GF-D8 (cell line): ENCODE measurements around the gene GJD3.

Experiments
- DNase-seq: peaks from one replicate; lab custom pipeline; 2025; lab: John Stamatoyannopoulos, UW

The GJD3 gene

DNA sequence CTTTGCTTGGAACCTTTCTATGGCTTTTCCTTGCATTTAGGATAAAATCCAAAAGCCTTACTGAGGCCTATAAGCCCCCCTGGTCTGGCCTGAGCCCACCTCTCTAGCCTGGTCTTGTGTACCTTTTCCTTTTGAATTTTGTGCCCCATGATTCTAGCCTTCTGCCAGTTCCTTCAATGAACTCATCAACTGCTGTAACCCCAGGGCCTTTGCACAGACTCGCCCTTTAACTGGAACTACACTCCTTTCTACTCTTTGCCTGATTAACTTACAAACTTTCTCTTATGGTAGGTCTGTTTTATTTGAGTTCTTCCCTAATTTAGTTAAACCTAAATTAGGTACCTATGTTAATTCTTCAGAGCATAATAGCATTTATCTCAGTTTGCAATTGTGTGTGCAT, 24.2 kb downstream of the GJD3 start:
- no peak for DNase-seq

DNA sequence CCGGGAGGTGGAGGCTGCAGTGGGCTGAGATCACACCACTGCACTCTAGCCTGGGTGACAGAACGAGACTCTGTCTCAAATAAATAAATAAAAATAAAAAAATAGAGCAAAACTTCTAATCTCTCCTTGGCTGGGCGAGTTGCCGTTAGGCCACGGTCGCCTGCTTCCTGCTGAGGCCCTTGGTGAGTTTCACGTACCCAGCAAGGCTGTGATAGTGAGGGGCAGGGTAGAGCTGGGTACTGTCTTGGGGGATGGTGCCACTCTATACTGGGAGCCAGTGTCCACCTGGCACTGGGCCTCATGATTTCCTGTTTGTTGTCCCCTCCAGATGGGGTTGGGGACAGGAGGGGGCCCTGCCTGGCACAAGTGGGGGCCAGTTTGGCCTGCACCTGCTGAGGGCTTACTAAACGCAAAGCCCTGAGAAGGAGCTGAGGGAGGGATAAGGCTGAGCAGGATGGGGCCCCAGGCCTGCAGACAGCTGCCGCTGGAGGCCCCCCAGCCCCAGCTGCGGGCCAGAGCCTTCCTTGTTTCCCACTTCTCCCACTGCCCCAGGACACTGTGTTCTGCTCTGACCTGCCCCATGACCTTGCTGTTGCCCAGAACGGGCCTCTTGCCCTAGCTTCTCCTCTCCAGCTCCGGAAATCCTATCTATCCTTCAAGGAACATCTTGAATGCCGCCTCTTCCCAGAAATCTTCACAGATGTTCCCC, 25.4 kb downstream of the GJD3 start:
- DNase-seq, result peak; percentile 41

DNA sequence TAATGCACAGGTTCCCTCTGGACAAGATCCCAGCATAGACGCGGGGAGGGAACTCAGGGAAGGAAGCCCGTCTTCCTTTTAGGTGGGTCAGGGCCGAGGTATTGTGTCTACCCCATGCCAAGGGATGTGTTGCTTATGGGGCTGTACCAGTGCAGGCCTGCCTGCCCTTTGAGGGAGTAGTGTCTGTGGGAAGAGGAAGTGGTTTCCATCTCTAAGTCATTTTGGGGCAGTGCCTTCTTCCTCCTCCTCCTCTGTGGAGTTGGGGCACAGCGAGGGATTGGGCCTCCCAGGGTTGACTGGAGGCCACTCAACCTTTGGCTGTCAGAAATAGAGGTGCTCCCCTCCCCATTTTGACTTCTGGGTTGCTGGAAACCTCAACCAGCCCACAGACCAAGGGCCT, 26.5 kb downstream of the GJD3 start:
- DNase-seq, result peak; percentile 36

DNA sequence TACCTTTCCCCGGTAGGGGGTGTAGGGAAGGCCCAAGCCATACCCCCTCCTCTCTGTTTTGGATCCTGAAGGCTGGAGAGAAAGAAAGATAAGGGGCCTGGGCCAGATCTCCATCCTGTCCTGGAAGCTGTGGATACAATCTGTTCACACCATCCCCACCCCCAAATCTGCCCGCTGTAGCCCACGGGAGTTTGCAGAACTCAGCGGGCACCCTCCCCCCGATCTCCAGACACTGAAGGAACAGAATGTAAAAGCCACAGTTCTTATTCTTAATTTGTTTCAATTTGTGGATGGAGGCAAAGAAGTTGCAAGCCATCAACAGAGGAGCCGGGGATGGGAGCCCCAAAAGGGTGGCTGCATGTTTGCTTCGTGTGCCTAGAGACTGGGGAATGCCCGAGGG, 27.2 kb downstream of the GJD3 start:
- DNase-seq, result no peak

DNA sequence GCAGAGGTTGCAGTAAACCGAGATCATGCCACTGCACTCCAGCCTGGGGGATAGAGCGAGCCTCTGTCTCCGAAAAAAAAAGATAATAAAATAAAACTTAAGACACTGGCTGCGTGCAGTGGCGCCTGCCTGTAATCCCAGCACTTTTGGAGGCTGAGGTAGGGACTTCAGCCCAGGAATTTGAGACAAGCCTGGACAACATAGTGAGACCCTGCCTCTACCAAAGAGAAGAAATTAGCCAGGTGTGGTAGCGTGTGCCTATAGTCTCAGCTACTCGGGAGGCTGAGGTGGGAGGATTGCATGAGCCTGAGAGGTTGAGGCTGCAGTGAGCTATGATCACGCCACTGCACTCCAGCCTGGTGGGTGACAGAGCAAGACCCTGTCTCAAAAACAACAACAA, 28.9 kb downstream of the GJD3 start:
- DNase-seq, result no peak

DNA sequence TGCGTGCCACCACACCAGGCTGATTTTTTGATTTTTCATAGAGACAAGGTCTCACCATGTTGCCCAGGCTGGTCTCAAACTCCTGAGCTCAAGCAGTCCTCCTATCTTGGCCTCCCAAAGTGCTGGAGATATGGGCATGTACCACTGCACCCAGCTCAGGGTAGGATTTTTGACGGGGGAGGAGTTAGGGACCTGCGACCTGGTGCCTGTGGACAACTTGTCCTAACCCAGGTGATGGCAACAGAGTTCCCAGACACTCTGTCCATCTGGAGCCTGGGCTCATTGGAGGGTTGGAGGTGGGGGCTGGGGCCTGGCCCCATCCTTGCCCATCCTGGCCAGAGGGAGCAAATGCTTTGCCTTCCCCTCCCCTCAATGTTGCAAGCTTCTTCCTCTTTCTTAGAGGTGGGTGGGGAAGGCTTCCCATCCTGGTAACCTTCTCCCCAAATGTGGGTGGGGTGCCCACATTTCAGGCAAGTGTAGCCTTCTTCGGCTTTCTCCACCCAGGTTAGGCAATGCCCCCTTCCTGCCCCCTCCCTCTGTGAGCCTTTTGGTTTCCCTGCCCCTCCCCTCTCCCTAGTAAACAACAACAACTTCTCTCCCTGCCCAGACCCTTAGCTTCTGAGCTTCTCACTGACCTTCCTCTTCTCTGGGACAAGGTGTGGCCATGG, 30.6 kb downstream of the GJD3 start:
- DNase-seq, result peak; percentile 62

DNA sequence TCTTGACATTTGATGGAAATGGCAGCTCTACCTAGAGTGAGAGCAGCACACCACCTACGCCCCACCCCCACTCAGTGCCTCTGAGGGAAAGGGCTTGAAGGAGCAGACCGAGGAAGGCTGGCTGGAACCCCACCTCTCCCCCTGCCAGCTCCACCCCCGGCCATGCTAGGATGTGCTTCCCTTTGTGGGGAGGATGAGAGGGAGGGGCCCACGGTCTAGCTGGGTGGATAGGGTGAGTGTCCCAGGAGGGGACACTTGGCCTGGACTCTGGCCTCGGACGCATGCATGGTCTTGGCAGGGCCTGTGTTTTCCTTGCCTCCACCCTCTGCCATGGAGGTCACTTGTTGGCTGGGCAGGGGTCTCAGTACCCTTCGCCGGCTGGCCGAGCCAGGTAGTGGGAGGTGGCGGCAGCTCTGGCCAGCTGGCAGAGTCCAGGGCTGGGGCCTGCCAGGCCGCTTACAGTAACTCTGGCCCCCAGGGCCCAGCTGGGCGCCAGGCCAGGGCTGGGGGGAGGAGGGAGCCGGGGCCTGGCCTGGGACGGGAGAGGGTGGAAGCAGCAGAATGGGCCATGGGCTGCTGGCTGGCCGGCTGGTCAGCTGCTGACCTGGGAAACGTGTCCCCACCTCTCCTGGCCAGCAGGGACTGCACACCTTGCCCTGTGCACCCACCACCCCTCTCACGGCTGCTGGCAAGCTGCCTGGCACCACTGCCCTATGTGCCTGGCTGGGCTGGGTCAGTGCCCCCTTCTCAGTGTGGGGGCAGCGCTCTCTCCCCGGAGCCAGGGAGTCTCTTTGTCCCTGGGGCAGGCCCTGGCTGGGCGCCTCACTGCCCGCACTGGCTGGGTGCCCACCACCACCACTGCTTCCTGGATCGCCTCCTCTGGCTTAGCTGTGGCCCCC, 32.5 kb downstream of the GJD3 start:
- no peak for DNase-seq

DNA sequence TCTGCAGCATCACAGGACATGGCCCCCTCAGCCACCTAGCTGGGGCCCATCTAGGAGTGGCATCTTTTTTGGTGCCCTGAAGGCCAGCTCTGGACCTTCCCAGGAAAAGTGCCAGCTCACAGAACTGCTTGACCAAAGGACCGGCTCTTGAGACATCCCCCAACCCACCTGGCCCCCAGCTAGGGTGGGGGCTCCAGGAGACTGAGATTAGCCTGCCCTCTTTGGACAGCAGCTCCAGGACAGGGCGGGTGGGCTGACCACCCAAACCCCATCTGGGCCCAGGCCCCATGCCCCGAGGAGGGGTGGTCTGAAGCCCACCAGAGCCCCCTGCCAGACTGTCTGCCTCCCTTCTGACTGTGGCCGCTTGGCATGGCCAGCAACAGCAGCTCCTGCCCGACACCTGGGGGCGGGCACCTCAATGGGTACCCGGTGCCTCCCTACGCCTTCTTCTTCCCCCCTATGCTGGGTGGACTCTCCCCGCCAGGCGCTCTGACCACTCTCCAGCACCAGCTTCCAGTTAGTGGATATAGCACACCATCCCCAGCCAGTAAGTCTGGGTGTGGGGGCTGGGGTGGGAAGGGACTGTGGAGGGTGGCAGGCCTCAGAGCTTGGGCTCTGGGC, 33.6 kb downstream of the GJD3 start:
- no peak for DNase-seq

DNA sequence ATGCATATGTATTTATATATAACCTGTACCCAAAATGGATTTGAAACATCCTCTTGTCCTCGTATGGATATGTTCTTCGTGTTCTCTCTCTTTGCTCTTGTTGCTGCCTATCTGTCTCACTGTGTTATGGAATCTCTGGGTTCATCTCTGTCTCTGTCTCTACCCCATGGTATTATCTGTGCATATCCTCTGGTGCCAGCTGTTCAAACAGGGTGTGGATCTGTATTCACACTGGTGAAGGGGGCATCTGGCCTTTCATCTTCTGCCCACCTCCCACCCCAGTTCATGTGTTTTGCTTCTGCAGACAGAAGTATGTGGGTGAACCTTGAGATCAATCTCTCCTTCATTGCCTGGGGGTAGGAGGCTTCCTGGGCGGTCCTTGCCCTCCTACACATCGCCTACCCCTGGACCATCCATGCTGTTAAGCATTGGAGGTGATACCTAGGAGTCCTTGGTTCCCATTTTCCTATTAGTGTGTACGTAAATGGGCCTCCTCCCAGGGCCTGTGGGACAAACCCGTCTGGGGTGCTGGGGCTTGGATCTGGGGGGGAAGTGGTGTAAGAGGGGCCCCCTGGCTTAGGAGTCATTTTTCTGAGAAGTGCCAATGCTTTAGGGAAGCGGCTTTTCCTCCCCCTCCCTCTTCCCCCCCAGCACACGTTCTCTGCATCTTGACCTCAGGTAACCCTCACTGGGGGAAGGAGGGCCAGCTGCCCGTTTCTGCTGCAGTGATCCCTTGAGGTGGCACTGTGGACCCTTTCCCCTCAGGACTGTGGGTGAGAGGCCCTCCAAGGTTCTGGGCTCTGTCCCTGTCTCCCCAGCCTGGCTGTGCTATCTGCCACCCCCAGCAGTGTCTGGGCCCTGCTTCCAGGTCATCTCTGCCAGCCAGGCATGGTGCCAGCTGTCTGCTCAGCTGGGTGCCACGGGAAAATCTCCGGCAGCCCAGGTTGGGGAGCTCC, 34.4 kb downstream of the GJD3 start:
- peak; percentile 85 for DNase-seq

DNA sequence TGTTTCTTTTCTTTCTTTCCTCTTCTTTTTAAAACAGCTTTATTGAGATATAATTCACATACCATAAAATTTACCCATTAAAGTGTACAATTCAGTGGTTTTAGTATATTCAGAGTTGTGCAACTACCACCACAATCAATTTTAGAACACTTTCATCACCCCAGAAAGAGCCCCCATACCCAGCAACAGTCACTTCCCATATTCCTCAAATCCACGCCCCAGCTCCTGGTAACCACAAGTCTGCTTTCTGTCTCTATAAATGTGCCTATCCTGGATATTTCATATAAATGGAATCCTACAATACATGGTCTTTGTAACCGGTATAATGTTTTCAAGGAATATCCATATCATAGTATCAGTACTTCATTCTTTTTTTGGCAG, 36.2 kb downstream of the GJD3 start:
- DNase-seq, result no peak

DNA sequence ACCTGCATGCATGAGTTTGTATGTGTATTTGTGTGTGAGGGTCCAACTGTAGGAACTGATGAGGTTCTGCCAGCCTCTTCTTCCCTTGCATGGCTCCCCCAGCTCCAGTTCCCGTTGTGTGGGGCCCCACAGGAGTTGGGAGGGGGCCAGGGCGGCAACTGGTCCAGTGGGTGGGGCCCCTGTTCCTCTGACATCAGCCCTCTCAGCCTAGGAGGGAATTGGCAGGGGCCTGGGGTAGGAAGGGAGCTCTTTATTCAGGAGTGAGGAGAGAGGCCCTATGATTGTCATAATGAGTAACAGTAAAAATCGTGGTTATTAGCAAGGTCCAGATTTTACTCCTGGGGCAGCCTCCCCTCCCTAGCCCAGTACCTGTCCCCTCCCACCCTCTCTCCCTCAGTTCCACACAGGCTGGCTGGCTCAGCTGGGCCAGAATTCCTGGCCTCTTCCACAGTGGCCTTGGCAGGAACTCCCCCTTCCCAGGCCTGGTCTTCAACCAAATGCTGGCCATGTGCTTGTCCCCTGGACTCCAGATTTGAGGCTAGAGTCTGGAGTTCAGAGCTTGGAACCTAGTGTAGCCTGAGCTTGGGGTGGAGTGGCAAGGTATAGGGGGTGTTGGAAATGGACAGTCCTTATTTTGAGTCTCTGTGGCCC, 36.7 kb downstream of the GJD3 start:
- no peak for DNase-seq

DNA sequence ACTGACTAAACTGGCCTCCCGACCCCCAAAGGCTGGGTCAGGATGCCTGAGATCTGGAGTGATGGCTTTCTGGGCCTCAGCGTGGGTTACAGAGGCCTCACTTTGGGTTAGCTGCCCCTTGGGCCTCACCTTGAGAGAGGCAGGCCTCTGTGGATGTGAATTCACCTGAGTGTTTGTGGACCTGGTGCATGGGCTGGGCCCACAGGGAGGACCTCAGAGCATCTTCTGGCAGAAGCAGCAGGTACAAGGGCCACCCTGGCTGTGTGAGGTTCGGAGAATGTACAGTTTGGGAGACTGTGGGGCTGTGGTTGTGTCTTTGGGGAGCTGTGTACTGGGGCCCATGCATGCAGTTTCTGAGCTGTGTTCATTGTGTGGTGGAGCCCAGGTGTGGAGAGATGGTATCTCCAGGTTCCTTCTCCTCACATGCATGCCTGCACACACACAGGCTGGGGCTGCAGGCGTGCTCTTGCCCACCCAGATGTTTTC, 37.2 kb downstream of the GJD3 start:
- DNase-seq, result no peak

DNA sequence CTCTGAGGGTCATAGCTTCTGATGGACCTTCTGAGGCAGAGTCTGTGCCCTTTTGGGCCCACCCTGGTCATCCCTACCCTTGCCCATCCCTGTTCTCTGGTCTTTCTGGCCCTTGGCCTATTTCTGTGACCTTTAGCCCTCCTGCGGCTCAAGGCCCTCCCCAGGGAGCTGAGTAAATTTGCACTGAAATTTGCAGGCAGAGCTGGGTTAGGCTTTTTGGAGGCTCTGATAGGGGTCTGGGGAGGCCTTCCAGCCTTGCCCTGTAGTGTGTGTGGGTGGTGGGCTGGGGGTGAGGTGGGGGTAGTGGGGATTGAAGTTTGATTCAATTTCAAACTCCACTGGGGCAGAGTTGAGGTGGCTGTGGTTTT, 37.7 kb downstream of the GJD3 start:
- DNase-seq, result no peak

DNA sequence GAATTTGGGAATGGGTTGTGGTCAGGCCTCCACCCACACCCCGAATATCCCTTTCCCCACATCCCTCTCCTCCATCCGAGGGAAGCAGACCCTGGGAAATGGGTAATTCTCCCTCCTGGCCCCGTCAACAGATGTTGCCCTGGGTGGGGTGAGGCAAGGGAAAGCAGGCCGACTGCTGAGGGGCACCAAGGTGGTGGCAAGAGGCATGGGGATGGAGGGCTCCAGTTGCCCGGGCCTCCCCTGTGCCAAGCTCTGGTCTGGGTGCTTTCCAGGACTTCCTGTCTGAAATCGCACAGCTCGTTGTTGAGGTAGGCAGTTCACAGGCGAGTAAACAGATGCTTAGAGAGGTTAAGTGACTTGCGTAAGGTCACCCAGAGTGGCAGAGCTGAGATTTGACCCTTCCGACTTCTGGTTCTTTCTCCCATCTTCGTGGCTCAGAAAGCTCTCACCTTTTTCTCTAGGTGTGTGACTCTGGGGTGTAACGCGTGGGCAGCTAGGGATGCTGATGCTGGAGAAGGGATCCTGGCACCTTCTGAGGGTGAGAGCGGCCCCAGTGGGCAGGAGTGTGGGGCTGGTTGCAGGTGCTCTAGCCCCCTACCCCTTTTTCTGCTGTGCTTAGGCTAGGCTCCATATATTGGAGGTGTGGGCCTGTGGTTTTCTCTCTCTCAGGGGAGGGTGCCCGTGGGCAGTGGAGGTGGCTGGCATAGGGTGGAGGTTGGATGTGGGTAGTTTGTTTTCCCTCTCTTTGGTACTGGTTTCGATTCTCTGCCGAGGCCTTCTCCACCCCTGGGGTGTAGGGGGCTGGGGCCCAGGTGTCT, 38.3 kb downstream of the GJD3 start:
- peak; percentile 44 for DNase-seq

DNA sequence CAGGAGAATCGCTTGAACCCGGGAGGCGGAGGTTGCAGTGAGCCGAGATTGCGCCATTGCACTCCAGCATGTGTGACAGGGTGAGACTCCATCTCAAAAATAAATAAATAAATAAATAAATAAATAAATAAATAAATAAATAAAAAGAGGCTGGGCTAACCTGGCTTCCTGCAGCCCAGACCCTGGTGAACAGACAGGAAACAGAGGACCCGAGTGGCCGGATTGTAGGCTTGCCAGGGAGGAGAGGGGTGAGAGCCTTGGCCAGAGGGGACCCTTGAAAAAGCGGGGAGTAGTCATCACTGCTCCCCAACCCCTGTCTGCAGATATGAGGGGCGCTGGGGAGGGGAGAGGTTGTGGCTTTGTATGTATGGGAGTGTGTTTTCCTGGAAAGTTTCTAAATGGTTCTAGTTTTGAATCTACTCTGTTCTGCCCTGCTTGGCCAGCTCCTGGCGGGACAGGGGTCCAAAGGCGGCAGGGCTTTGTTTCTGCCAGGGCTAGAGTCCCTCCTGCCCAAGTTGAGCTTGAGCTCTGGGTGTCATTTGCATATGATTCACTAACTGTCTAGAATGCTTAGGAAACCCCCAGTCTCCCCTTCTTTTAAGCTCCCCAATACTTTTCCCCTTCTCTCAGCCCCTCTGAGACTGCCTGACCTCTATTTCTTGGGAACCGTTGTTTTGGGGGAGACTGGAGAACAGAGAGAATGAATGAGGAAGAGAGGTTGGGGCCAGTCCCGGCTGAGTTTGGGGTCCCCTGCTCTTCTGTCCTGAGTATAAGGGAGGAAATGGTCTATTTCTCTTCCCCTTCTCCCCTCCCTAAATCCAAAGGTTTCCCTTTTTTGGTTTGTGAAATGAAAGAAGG, 39.2 kb downstream of the GJD3 start:
- DNase-seq, result no peak

DNA sequence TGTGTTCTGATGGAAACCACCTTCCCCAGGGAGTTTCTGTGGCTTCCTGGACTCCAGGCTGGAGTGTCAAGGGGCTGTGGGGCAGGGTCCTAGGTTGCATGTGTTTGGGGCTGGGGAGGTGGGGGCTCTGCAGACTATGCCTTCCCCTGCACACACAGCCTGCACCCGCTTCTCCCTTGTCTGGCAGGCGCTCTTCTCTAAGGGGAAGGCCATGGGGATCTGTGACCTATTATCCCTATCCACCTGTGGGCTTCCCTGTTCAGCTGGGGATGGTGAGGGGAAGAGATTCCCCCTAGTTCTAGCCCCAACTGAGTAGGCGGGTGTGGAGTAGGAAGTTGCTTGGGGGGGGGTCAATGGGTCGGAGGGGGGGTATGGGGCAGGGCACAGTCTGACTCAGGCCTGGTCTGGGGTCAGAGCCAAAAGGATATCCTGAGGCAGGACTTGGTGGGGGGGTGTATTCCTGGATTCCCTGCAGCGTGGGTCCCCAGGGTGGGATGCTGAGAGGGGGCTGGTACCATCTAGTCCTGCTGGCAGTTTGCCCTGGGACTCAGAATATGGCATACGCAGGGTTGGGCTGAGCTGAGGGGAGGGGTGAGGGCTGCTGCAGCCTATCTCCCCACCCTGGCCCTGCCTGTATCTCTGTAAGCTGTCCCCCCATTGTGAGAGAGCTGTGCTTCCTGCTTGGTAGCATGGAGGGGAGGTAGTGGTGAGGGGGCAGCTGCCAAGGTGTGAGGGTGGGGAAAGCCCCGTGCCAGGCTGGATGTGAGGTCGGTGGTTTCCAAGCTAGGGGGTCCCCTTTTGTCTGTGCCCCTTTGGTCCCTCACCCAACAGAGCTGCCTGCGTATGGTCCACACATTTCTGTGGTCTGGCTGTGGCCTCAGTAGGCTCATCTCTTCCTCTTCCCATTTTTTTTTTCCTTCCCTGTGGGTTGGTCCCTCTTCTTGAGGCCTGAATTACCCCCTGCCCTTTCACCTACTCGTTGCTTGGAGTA, 40.9 kb downstream of the GJD3 start:
- no peak for DNase-seq
